ENCODE data around the gene GTF3C4.

DNA sequence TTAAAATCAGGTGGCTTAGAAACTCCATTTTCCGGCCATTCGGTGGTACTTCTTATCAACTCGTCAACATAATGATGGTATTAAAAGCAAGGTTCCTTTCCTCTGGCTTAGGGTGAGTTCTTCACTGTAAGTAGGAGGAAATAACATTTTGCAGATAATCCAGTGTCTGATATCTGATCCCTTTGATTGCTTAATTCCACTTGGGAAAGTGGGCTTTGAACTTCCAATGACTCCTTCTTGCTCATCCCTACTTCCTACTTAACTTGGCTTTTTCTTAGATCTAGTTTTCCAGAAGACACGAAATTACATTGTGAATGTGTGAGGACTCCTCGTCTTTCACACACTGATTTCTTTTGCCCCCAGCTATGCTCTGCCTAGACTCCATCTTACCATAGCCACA lies 32.0 kb upstream of the GTF3C4 start:
- TF ChIP-seq, protein P1, sequence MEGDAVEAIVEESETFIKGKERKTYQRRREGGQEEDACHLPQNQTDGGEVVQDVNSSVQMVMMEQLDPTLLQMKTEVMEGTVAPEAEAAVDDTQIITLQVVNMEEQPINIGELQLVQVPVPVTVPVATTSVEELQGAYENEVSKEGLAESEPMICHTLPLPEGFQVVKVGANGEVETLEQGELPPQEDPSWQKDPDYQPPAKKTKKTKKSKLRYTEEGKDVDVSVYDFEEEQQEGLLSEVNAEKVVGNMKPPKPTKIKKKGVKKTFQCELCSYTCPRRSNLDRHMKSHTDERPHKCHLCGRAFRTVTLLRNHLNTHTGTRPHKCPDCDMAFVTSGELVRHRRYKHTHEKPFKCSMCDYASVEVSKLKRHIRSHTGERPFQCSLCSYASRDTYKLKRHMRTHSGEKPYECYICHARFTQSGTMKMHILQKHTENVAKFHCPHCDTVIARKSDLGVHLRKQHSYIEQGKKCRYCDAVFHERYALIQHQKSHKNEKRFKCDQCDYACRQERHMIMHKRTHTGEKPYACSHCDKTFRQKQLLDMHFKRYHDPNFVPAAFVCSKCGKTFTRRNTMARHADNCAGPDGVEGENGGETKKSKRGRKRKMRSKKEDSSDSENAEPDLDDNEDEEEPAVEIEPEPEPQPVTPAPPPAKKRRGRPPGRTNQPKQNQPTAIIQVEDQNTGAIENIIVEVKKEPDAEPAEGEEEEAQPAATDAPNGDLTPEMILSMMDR (IDR thresholded peaks at IDR 0.05): no peak
- TF ChIP-seq POLR2A (IDR thresholded peaks at IDR 0.05): no peak
